NCI-H345 treated with DMSO at 0.1 percent for 48 hours (cell line): ENCODE data around the gene GP1BB.

Experiments
- DNase-seq: peaks from one replicate; lab custom pipeline; 2025; ENCODE audit not compliant: unreplicated experiment; lab: John Stamatoyannopoulos, UW

The GP1BB gene

DNA sequence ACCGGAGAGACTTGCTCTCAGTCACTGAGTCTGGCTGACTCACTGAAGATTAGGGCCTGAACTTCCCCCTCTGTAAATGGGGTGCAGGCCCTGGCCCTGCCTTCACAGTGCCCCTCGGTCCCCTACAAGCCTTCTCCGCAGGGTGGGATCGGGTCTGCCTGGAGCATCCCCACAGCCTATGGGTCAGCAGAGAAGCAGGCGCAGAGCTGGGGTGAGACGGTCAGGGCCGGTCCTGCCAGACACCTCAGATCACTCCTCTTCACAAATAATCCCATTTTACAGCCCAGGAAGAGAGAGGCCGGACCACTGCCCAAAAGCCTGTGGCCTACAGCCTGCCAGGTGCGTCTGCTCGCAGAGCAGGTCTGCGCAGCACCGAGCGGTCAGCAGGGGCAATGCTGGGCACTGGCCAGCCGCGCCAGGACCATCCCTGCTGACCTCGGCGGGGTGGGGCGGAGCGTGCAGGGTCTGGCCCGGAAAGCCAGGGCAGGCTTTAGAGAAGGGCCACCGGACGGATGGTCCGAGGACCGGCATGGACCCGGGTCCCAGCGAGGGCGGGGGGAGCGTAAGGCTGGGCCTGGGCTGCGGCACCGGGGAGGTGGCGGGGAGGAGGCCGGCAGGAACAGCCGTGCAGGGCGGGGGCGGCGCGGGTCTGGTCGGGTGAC lies 9.6 kb upstream of the GP1BB start:
- DNase-seq: no peak

DNA sequence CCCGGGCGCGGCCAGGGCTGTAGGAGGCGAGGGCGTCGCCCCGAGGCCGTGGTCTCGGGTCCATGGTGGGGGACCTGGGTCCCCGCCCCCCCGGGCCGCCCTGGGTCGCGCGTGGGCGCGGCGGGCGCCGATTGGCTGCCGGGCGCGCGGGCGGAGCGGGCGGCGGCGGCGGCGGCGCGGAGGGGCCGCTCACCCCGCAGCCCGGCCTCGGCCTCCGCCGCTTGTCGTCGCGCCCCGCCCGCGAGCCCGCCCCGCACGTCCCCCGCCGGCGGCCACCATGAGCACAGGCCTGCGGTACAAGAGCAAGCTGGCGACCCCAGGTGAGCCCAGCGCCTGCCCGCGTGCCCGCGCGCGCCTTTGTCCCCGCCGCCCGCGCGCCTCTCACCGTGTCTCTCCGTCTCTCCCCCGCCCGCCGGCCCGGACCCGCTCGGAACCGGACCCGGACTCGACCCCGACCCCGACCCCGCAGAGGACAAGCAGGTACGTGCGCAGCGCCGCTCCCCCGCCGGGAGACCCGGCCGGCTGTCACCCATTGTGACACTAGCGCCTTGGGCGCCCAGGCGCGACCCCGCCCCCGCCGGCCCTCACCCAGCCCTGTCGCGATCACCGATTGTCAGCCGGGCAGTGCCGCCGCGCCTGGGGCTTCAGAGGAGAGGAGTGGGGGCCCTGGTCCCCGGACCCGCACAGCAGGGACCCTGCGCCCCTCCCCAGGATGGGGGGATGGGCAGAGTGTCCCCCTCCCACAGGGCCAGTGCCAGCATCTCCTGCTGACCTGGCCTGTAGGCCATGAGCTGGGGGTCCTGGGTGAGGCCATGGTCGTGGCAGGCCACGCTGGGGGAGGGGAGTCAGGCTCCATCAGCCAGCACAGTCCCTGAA lies 8.8 kb upstream of the GP1BB start, which contains the start of gene SEPTIN5:
TSS of gene SEPTIN5 (plus strand) at position 192 of the 876 bp plus-strand sequence. CDS start at position 278, 86 bp downstream.
- no peak for DNase-seq

DNA sequence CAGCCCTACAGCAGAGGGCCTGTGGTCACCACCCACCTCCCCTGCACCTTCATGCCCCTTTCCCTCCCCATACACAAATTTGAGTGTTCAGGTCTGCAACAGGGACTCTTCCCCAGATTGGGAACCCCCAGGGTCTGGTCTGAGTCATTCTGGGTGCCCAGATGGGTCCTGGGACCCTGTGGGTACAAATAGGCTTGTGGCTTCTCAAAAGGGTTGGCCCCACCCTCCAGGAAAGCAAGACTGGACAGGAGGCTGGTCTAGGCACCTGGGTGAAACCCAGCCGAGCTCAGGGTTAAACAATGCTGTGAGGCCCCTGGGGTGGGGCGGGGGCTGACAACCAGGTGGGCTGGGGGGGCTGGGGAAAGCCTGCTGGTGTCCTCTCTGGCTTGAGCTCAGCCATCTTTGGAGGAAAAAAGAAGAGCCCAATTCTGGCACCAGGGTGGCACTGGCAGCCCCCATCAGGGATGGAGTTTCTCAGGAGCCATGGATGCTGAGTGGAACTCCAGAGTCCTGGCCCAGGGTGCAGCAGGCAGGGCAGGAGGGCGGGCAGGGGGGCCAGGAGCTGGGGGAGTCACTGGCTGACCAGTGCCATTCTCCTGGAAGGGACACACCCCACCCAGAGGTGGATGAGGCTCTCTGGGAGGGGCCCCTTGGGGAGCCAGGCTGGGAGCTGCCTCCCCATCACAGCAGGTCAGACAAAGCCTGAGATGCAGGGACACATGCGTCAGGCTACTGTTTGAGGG lies 8.0 kb upstream of the GP1BB start:
- DNase-seq: no peak

DNA sequence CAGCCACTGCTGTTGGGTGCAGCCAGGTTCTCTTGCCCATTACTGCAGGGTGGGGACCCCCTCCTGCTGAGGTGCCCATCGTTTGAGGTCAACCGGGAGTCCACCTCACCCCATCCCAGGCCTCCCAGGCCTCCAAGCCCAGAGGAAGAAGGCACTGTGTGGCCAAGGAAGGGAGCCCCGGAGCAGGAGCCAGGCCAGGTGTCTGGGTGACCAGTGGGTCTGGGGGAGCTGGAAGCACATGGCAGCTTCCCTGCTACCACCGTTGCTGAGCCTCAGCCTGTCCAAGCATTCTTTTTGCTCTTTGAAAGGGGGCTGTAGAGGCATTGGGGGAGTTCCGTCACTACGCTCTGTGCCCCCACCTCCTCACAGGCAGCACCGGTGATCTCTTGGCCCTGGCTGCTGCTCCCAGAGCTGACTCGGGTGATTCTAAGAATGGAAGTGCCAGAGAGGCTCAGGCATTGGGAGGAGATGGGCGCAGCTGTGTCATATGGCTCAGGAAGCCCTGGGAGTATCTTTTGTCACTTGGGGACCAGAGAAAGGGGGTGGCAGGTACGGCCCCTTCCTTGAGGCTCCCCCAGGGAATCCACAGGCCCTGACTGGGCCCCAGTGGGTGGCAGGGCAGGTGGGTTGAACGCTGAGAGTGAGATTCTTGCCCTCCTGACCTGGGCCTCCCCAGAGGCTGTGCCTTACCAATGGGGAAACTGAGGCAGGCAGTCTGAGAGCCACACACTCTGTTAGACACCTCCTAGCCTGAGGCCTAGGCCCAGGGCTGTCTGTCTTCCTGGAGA lies 7.1 kb upstream of the GP1BB start:
- DNase-seq: no peak

DNA sequence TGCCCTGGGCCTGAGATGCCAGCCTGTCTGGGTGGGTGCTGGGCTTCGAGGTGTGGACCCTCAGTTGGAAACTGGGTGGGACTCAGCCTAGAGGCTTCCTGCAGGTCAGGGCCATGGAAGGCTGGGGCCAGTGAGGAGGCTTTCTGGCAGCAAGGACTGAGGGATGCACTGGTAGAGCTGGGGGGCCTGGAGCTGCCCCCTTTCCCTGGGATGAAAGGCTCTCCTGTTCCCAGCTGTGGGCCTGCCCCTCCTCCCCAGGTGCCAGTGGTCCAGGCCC lies 6.6 kb upstream of the GP1BB start:
- no peak for DNase-seq

DNA sequence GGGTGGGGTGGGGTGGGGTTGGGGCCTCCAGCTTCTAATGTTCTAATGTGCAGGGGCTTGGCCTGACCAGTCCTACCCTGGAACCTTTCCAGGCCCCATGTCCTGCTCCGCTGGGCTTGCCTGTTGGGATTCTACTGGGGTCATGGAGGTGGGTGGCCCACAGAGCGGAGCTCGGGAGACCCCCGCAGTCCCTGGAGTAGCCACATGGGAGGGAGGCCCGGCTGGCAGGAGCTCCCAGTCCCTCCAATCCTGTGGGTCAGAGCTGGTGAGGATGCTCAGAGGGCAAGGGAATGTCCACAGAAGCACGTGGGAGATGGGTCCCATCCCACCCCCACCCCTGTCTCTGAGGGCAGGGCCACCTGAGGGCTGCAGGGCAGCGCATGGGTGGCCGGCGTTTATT lies 6.2 kb upstream of the GP1BB start:
- no peak for DNase-seq

DNA sequence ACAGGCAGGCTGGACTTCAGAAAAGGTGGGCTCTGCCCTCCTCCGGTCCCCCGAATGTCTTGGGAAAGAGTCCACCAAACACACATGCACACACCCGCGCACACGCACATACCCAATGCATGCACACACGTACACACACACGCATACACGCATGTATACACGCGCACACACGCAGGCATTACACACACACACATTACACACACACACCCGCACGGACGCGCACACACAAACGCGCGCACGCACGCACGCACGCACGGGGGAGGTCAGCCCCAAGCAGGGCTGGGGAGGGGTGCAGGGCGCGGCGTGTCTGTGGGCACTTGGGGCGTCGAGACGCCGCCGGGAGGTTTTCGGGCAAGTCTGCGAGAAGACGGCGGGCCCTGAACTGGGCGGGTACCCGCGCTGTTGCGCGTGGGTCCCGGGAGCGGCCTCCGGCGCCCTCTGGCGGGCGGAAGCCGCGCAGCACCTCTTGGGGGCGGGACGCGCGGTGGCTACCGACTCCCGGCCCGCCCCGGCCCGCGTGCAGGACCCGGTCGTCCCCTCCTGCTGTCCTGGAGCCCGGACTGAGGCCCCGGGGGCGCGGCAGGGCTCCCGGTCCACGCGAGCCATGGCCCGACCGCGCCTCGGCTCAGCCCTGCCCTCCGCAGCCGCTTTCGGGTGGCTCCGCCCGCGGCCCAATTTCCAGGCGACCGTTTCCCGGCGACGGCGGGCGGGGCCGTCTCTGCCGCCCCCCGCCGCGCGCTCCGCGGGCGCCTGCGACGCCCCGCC lies 5.5 kb upstream of the GP1BB start:
- peak; percentile 42 for DNase-seq

DNA sequence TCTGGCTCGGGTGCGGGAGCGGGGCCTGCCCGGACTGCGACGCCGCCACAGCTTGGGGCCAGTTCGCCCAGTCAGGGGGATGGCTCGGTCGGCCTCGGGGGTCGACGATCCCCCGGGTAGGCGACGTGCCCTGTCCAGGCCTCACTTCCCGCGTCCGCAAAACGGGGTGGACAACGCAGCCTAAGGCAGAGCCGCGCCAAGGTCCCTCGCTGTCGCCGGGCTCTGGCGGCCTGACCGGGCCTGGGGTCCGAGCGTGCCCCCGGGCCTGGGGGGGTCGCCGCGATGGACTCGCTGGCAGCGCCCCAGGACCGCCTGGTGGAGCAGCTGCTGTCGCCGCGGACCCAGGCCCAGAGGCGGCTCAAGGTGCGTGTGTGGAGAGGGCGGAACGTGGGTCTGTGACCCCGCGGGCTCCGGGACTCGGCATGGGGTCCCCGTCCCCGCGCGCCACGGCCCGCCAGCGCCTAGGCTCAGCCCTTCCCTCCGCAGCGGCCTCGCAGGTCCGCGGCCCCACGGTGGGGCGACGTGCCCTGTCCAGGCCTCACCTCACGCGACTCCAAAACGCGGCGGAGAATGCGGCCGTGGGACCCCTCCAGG lies 4.8 kb upstream of the GP1BB start:
- DNase-seq: no peak

DNA sequence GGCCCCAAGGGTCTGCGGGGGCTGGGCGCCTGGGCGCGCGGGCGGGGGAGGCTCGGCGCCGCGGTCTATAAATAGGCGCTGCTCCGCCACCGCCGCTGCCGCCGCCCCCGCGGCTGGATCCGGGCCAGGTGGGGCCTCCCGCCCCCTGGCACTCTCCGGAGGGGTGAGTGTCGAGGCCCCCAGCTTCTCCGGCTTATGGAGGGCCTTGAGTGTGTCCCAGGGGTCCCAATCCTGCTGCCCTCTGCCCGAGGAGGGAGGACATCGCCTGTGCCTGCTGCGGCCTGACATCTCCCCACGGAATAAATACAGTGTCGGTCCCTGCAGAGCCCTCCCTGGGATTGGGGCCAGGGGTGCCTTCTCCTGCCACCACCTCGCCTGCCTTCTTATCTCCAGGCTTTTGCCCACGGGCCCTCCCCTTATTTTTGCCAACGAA lies 4.3 kb upstream of the GP1BB start:
- DNase-seq: no peak

DNA sequence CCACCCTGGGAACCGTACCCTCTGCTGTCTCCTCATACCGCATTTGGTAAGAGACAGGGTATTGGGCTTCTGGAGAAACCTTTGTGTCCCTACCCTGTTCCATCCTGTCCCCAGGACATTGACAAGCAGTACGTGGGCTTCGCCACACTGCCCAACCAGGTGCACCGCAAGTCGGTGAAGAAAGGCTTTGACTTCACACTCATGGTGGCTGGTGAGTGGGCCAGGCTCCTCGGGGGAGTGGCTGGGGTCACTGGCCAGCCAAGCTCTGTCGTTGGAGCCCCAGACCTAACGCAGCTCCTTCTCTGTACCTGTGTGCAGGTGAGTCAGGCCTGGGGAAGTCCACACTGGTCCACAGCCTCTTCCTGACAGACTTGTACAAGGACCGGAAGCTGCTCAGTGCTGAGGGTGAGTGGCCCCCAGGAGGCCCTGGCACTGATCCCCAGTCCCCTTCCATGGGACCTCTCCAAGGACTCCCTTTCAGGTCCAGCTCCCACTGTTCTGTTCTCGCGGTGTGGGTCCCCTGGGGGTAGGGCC lies 3.8 kb upstream of the GP1BB start:
- no peak for DNase-seq

DNA sequence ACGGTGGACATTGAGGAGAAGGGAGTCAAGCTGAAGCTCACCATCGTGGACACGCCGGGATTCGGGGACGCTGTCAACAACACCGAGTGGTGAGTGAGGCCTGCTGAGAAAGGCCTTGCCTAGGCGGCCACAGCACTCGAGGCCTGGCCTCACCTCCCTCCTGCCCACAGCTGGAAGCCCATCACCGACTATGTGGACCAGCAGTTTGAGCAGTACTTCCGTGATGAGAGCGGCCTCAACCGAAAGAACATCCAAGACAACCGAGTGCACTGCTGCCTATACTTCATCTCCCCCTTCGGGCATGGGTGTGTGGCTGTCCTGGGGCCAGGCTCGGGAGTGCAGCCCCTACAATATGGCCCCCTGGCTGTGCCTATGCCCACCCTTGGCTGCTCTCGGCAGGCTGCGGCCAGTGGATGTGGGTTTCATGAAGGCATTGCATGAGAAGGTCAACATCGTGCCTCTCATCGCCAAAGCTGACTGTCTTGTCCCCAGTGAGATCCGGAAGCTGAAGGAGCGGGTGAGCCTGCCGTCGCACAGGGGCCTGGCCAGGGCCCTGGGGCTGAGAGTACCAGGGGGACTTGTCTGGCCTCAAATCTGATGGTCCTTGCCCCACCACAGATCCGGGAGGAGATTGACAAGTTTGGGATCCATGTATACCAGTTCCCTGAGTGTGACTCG lies 3.0 kb upstream of the GP1BB start:
- no peak for DNase-seq

DNA sequence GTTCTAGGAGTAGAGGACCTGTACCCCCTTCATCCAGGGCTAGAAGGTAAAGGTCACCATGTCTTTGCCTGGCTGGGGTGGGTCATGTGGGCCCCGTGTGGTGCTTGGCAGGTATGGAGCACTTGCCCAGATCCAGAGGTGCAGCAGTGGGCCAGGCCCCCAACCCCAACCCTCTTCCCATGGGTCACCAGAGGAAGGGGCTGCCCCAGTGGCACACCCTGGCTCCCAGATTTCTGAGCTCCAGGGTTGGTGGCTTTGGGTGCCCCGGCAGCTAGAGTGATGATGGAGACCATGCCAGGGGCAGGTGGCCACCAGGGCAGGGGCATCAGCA lies 2.4 kb upstream of the GP1BB start:
- no peak for DNase-seq

DNA sequence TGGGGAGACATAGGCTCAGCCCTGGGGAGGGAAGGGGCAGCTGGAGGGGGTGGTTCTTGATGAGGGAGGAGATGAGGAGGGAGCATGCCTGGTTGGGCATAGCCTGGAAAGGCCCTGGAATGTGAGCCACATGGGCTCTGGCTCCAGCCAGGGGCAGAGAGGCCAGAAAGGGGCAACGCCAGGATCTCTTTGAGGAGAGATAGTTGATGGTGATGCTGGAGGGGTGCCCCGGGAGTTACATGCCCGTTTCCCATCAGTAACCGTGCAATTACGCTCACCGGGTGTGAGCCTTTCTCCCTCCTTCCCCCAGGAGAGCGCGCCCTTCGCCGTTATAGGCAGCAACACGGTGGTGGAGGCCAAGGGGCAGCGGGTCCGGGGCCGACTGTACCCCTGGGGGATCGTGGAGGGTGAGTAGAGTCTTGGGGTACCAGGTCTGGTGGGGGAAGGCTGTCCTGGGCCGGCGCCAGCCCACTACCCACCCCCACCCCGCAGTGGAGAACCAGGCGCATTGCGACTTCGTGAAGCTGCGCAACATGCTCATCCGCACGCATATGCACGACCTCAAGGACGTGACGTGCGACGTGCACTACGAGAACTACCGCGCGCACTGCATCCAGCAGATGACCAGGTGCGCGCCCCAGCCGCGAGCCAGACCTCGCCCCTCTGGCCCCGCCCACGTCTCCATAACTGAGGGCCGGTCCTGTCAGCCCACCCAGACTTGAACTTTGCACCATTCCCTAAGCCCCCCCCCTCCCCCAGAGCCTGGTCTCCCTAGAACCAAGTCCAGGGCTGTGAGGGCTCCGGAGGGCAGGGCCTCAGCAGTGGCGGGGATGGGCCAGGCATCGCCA lies 1.8 kb upstream of the GP1BB start:
- no peak for DNase-seq

DNA sequence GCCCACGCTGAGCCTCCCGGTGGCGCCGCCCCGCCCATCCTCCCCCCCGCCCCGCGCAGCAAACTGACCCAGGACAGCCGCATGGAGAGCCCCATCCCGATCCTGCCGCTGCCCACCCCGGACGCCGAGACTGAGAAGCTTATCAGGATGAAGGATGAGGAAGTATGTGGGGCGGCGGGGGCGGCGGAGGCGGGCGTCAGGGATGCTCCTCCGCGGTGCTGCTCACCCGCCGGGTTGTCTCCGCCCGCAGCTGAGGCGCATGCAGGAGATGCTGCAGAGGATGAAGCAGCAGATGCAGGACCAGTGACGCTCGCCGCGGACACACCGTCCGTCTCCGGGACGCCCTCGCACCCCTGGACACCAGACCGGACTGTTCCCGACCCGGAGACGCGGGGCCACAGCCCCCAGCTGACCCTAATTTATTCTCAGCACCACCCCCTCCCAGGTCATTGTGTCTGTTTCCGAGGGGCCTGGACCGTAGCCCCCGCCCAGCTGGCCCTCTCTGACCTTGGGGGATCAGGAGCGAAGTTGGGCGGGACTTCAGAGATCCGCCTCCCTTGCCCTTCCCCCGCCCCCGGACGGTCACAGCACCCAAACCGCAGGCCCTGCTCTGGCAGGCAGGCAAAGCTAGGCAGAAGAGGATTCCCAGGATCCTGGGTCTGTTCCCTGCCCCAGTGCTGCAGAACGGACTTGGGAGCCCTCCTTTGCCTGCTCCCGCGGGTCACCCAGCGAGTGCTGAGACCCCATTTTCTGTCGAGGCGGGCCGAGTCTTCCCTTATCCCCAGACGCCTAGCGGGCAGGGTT lies 959 bp upstream of the GP1BB start:
- no peak for DNase-seq

DNA sequence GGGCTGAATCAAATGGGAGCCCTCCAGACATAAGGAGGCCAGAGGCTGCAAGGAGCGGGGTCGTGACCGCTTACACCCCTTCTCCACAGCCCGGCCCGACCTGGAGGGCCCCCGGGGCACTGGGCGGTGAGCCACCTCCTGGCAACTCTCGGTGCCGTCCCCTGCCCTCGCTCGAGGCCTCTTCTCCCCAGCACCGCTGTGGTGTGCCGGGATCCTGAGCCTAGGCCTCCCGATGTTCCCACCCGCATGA lies 432 bp upstream of the GP1BB start:
- no peak for DNase-seq

DNA sequence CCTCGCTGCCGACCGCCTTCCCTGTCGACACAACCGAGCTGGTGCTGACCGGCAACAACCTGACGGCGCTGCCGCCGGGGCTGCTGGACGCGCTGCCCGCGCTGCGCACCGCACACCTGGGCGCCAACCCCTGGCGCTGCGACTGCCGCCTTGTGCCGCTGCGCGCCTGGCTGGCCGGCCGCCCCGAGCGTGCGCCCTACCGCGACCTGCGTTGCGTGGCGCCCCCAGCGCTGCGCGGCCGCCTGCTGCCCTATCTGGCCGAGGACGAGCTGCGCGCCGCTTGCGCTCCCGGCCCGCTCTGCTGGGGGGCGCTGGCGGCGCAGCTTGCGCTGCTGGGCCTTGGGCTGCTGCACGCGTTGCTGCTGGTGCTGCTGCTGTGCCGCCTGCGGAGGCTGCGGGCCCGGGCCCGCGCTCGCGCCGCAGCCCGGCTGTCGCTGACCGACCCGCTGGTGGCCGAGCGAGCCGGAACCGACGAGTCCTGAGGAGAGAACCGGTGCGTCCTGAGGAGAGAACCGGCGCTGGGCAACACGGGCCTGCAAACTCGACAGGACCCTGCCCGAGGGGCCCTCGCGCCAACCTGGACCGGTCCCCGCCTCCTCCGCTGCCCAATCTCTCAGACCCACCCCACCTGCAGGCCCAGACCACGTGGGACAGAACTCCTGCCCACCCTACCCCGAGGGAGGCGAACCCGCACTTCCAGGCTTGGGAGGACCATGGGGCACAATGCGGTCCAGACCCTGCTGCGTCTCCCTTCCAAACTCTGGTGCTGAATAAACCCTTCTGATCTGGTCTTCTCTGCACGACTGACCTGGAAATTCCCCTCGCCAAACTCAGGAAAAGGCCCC lies 866 bp downstream of the GP1BB start:
- no peak for DNase-seq
